ENCODE data around the gene MASP2. TPM values are rescaled to one million over a fixed set of nuclear protein-coding genes. Genes with fewer than 3 reads are reported as not detected.
A peak's percentile ranks its signal among the peaks of the same experiment; 100 is the strongest.
"Not testable (repeated sequence)": the region's sequence is repeated elsewhere in the genome, so short reads cannot be mapped to it uniquely, and the experiment has no call there.

Gene MASP2
- total RNA-seq, 1 donor from 2014 or later, result not detected

DNA sequence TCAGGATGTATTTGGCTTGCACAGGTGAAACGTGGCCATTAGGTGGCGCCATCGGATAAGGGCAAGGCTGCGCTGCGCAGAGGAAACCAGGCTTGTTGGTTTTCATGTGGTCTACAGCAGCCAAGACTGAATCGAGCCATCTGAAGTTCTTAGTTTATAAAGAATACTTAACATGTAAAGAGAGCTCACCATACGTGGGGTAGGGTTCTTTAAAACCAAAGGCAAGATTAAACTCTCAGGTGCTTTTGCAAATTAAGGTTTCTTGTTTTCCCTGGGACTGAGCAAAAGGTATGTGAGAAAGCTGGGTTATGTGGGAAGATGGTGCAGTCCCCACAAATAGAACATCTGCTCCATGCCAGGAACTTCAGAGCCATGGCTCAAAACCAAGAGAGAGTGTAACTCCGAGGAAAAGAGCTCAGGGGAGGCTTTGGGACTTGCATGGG lies 9.3 kb downstream of the MASP2 start:
- peaks cover 1% of the 10 kb centered on the region for H3K27me3 ChIP-seq (ENCODE audit: control insufficient read depth, insufficient read depth, low read length)
- DNase-seq (ENCODE audit: low read depth) (peak; percentile 71), FAIRE-seq (no peak)
- TF ChIP-seq, protein P1, sequence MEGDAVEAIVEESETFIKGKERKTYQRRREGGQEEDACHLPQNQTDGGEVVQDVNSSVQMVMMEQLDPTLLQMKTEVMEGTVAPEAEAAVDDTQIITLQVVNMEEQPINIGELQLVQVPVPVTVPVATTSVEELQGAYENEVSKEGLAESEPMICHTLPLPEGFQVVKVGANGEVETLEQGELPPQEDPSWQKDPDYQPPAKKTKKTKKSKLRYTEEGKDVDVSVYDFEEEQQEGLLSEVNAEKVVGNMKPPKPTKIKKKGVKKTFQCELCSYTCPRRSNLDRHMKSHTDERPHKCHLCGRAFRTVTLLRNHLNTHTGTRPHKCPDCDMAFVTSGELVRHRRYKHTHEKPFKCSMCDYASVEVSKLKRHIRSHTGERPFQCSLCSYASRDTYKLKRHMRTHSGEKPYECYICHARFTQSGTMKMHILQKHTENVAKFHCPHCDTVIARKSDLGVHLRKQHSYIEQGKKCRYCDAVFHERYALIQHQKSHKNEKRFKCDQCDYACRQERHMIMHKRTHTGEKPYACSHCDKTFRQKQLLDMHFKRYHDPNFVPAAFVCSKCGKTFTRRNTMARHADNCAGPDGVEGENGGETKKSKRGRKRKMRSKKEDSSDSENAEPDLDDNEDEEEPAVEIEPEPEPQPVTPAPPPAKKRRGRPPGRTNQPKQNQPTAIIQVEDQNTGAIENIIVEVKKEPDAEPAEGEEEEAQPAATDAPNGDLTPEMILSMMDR (IDR thresholded peaks at IDR 0.05; ENCODE audit: insufficient read depth, low read length, severe bottlenecking), result peak; percentile 96
- no peaks in the 10 kb centered on the region for H3K36me3 ChIP-seq (ENCODE audit: control insufficient read depth, insufficient read depth, low read length)
- H3K4me3 ChIP-seq (ENCODE audit: low read depth, low read length), result no peak overlapping the region

GRCh38 chr1:11037019-11037739 lies 9.9 kb downstream of the MASP2 start:
- FAIRE-seq, result peak; percentile 83

GRCh38 chr1:11031624-11032262 lies 15.3 kb downstream of the MASP2 start:
- no peak for DNase-seq (ENCODE audit: low read depth)
- no peaks in the 10 kb centered on the region for H3K27me3 ChIP-seq (ENCODE audit: control insufficient read depth, insufficient read depth, low read length)
- TF ChIP-seq, protein P1 (IDR thresholded peaks at IDR 0.05; ENCODE audit: insufficient read depth, low read length, severe bottlenecking), result no peak
- no peak overlapping the region for H3K4me3 ChIP-seq (ENCODE audit: low read depth, low read length)
- H3K36me3 ChIP-seq (ENCODE audit: control insufficient read depth, insufficient read depth, low read length), result peaks cover 3% of the 10 kb centered on the region
- FAIRE-seq, result no peak

More at GRCh38 chr1:11037019-11037739, 9.9 kb downstream of the MASP2 start:
- not testable (repeated sequence) for H3K4me3 ChIP-seq (ENCODE audit: low read depth, low read length); DNase-seq (ENCODE audit: low read depth); H3K36me3 ChIP-seq (ENCODE audit: control insufficient read depth, insufficient read depth, low read length); H3K27me3 ChIP-seq (ENCODE audit: control insufficient read depth, insufficient read depth, low read length)

GRCh38 chr1:11030865-11031264 lies 16.2 kb downstream of the MASP2 start:
- DNase-seq (ENCODE audit: low read depth) (no peak), FAIRE-seq (no peak)
- H3K27me3 ChIP-seq (ENCODE audit: control insufficient read depth, insufficient read depth, low read length), result no peaks in the 10 kb centered on the region
- H3K4me3 ChIP-seq (ENCODE audit: low read depth, low read length), result no peak overlapping the region
- TF ChIP-seq, protein P1 (IDR thresholded peaks at IDR 0.05; ENCODE audit: insufficient read depth, low read length, severe bottlenecking), result no peak
- H3K36me3 ChIP-seq (ENCODE audit: control insufficient read depth, insufficient read depth, low read length), result peaks cover 3% of the 10 kb centered on the region

DNA sequence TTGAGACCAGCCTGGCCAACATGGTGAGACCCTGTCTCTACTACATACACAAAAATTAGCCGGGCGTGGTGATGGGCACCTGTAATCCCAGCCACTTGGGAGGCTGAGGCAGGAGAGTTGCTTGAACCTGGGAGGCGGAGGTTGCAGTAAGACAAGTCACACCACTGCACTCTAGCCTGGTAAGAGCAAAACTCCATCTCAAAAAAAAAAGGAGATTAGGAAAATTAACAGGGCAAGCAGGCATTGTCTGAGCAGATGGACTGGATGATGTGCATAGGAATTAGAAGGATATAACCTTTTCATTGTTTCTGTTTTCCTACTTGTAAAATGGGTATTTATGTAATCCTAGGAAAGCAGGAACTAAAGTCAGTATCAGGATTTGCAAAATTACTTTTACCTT lies 19.0 kb downstream of the MASP2 start:
- no peak for FAIRE-seq
- TF ChIP-seq, protein P1 (IDR thresholded peaks at IDR 0.05; ENCODE audit: insufficient read depth, low read length, severe bottlenecking), result no peak
- Histone ChIP-seq H3K27me3 (ENCODE audit: control insufficient read depth, insufficient read depth, low read length) (no peaks in the 10 kb centered on the region), H3K4me3 (ENCODE audit: low read depth, low read length) (no peak overlapping the region), H3K36me3 (ENCODE audit: control insufficient read depth, insufficient read depth, low read length) (peaks cover 5% of the 10 kb centered on the region)
- DNase-seq (ENCODE audit: low read depth), result no peak

- DNase-seq (ENCODE audit: low read depth) (no peak), FAIRE-seq (no peak)
- H3K27me3 ChIP-seq (ENCODE audit: control insufficient read depth, insufficient read depth, low read length), result no peaks in the 10 kb centered on the region
- H3K4me3 ChIP-seq (ENCODE audit: low read depth, low read length), result no peak overlapping the region
- TF ChIP-seq, protein P1 (IDR thresholded peaks at IDR 0.05; ENCODE audit: insufficient read depth, low read length, severe bottlenecking), result no peak
- H3K36me3 ChIP-seq (ENCODE audit: control insufficient read depth, insufficient read depth, low read length), result peaks cover 5% of the 10 kb centered on the region
Observed at GRCh38 chr1:11027316-11027715, 19.7 kb downstream of the MASP2 start.

All from bronchial epithelial cell (primary cell).